Measurements from ENCODE around the gene RNF123.

GRCh38 chr3:49717959-49718857 is 28.9 kb downstream of the RNF123 start:
- TF ChIP-seq TEAD4 (CRISPR knock-in tag; IDR thresholded peaks at IDR 0.05) = no peak
- no peak for TF ChIP-seq ZNF121 (CRISPR knock-in tag; IDR thresholded peaks at IDR 0.05)
- no peak for TF ChIP-seq CTCF (IDR thresholded peaks at IDR 0.05)
- no peak for TF ChIP-seq CREM (CRISPR knock-in tag; IDR thresholded peaks at IDR 0.05)
- no peak for TF ChIP-seq NR3C1 (CRISPR knock-in tag; conservative IDR thresholded peaks at IDR 0.05; ENCODE audit: low read depth)
- 0 out of 2 replicates have a peak, but pooled peaks have one; percentile 52 for TF ChIP-seq TCF7 (CRISPR knock-in tag; IDR thresholded peaks at IDR 0.05; ENCODE audit: low read depth)
- TF ChIP-seq IRF2 (CRISPR knock-in tag; IDR thresholded peaks at IDR 0.05; ENCODE audit: borderline replicate concordance, low read depth) = no peak
- TF ChIP-seq MAX (CRISPR knock-in tag; IDR thresholded peaks at IDR 0.05) = no peak
- no peak for TF ChIP-seq FOXP1 (CRISPR knock-in tag; IDR thresholded peaks at IDR 0.05; ENCODE audit: borderline replicate concordance)
- no peak for TF ChIP-seq FOXJ3 (CRISPR knock-in tag; IDR thresholded peaks at IDR 0.05; ENCODE audit: borderline replicate concordance)
- TF ChIP-seq FOXP4 (CRISPR knock-in tag; IDR thresholded peaks at IDR 0.05) = no peak
- no peak for TF ChIP-seq ZNF263 (CRISPR knock-in tag; IDR thresholded peaks at IDR 0.05; ENCODE audit: low read depth)
